ENCODE measurements around the gene TRERF1. TPM values are rescaled to one million over a fixed set of nuclear protein-coding genes. Genes with fewer than 3 reads are reported as not detected.

Gene TRERF1
- polyA plus RNA-seq, 3 donors, result 0.58 to 10.0 (median 2.0) TPM

GRCh38 chr6:42315259-42315990 is 136.3 kb downstream of the TRERF1 start:
- no peak for TF ChIP-seq CTCF (IDR thresholded peaks at IDR 0.05)
- Mint-ChIP-seq H3K36me3 (peaks cover 14 to 21% of the 10 kb centered on the region in 2 donors), H3K9me3 (peaks cover 0 to 2% (median 0%) of the 10 kb centered on the region in 7 donors), H3K27me3 (ENCODE audit: low read depth in 3 of 3) (peaks cover 0 to 2% (median 0%) of the 10 kb centered on the region in 3 donors), H3K4me1 (peaks cover 69% of the 10 kb centered on the region), H3K27ac (peak overlapping the region; percentile 99 to 100 (median 100)), H3K4me3 (no peak overlapping the region)
- no peaks in the 10 kb centered on the region for H3K27me3 ChIP-seq (ENCODE audit: control insufficient read depth in 2 of 2, insufficient read depth in 2 of 2, low read length in 2 of 2)
- WGBS (ENCODE audit: insufficient coverage), result 100% methylated on average over 6 of the region's 10 CpGs
- H3K4me1 ChIP-seq (ENCODE audit: control insufficient read depth in 1 of 2, insufficient read depth in 2 of 2, low read length in 2 of 2), result peaks cover 49 to 64% of the 10 kb centered on the region in 2 donors
- peaks cover 4 to 12% of the 10 kb centered on the region in 2 donors for H3K36me3 ChIP-seq (replicated peaks in 1 of 2; ENCODE audit: control insufficient read depth in 1 of 2, insufficient read depth in 2 of 2, low read length in 2 of 2)
- no peaks in the 10 kb centered on the region for H3K9me3 ChIP-seq (replicated peaks in 1 of 2; ENCODE audit: control insufficient read depth in 1 of 2, insufficient read depth in 1 of 2, low read length in 2 of 2)
- H3K79me2 ChIP-seq (ENCODE audit: insufficient read depth, low read length), result peaks cover 81% of the 10 kb centered on the region
- peak overlapping the region; percentile 96 to 100 for H3K27ac ChIP-seq (ENCODE audit: low read depth in 1 of 2, low read length in 2 of 2)
- H4K20me1 ChIP-seq (ENCODE audit: insufficient read depth, low read length), result no peaks in the 10 kb centered on the region
- H3K4me3 ChIP-seq (replicated peaks in 1 of 3; ENCODE audit: low read depth in 2 of 3, low read length in 3 of 3), result no peak overlapping the region
- no peak for DNase-seq
- peak overlapping the region; percentile 75 for H3K9ac ChIP-seq (ENCODE audit: insufficient read depth, low read length, poor library complexity, severe bottlenecking)
- H3K4me2 ChIP-seq (replicated peaks; ENCODE audit: extremely low read depth, low read length, poor library complexity, severe bottlenecking), result peak overlapping the region; percentile 23
- intact Hi-C loops (cut with micrococcal nuclease), result loop anchor here (5.0 to 10.0 kb wide), 3 partner anchors 49 to 229 kb away; no protein-coding TSS in a partner anchor
- no peak overlapping the region for H2AFZ ChIP-seq (ENCODE audit: insufficient read depth, low read depth, low read length, poor library complexity, severe bottlenecking)

- Histone ChIP-seq H3K79me2 (ENCODE audit: insufficient read depth, low read length) (peaks cover 84% of the 10 kb centered on the region), H3K27ac (ENCODE audit: low read depth in 1 of 2, low read length in 2 of 2) (peak overlapping the region; percentile 96 to 100), H4K20me1 (ENCODE audit: insufficient read depth, low read length) (no peaks in the 10 kb centered on the region), H2AFZ (ENCODE audit: insufficient read depth, low read depth, low read length, poor library complexity, severe bottlenecking) (no peak overlapping the region), H3K4me1 (ENCODE audit: control insufficient read depth in 1 of 2, insufficient read depth in 2 of 2, low read length in 2 of 2) (peaks cover 49 to 62% of the 10 kb centered on the region in 2 donors), H3K9ac (ENCODE audit: insufficient read depth, low read length, poor library complexity, severe bottlenecking) (no peak overlapping the region), H3K4me2 (replicated peaks; ENCODE audit: extremely low read depth, low read length, poor library complexity, severe bottlenecking) (peak overlapping the region; percentile 15), H3K36me3 (replicated peaks in 1 of 2; ENCODE audit: control insufficient read depth in 1 of 2, insufficient read depth in 2 of 2, low read length in 2 of 2) (peaks cover 4 to 12% of the 10 kb centered on the region in 2 donors), H3K9me3 (replicated peaks in 1 of 2; ENCODE audit: control insufficient read depth in 1 of 2, insufficient read depth in 1 of 2, low read length in 2 of 2) (no peaks in the 10 kb centered on the region), H3K27me3 (ENCODE audit: control insufficient read depth in 2 of 2, insufficient read depth in 2 of 2, low read length in 2 of 2) (no peaks in the 10 kb centered on the region), H3K4me3 (replicated peaks in 1 of 3; ENCODE audit: low read depth in 2 of 3, low read length in 3 of 3) (no peak overlapping the region)
- H3K27me3 Mint-ChIP-seq (ENCODE audit: low read depth in 3 of 3), result peaks cover 0 to 2% (median 0%) of the 10 kb centered on the region in 3 donors
- no peak for TF ChIP-seq CTCF (IDR thresholded peaks at IDR 0.05)
- peaks cover 0 to 2% (median 0%) of the 10 kb centered on the region in 7 donors for H3K9me3 Mint-ChIP-seq
- intact Hi-C loops (cut with micrococcal nuclease), result loop anchor here (5.0 to 10.0 kb wide), 3 partner anchors 50 to 230 kb away; no protein-coding TSS in a partner anchor
- WGBS (ENCODE audit: insufficient coverage), result 77% methylated on average over 9 of the region's 10 CpGs
- H3K36me3 Mint-ChIP-seq, result peaks cover 14 to 21% of the 10 kb centered on the region in 2 donors
- peaks cover 69% of the 10 kb centered on the region for H3K4me1 Mint-ChIP-seq
- H3K27ac Mint-ChIP-seq, result peak overlapping the region; percentile 80 to 100 (median 100)
- DNase-seq, result peak in 2 of 3 donors; percentile 16 to 31
- peak overlapping the region in 1 of 2 donors; percentile 69 for H3K4me3 Mint-ChIP-seq
Observed at GRCh38 chr6:42314571-42315258, 137.0 kb downstream of the TRERF1 start.
